ENCODE data around the gene MAP3K1. TPM values are rescaled to one million over a fixed set of nuclear protein-coding genes. Genes with fewer than 3 reads are reported as not detected.

MAP3K1 gene
- total RNA-seq, 2 donors from 2014 or later, result 8.9 to 19.0 TPM

DNA sequence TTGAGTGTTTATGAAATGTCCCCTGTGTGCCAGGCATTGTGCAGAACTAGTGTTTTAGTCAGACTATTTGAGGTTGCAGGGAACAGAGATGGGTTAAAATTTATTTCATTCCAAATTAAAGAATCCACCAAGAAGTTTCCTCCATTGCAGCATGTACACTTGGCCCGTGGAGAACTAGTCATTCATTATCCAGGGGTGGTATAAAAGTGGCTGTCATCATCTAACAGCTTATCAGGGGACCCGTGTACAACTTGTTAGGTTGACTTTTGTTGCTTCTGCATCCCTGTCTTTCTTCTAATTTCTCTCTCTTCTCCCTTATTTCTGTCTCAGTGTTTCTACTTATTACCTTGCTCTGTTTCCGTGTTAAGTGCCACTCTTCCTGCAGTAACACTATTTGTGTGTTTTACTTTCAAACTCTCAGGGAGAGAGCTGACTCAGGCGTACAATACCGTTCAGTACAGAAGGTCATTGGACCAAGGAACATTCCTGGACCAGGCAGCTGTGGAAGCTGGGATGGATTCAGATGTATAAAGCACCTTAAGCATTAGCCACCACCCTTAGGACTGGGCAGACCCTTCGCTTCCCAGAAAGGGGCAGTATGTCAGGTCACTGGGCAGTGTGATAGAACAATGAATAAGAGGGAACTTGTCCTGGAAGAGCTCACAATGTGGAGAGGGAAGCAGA lies 36.1 kb downstream of the MAP3K1 start:
- H3K9me3 ChIP-seq, result no peaks in the 10 kb centered on the region
- H3K27ac ChIP-seq, result no peak overlapping the region
- DNase-seq (ENCODE audit: low spot score), result no peak
- H3K36me3 ChIP-seq, result no peaks in the 10 kb centered on the region
- ATAC-seq (ENCODE audit: insufficient number of reproducible peaks, low FRiP score, low read depth), result no peak
- peaks cover 39 to 69% of the 10 kb centered on the region in 2 donors for H3K4me1 ChIP-seq (ENCODE audit: control insufficient read depth in 1 of 2, low read depth in 2 of 2)
- no peaks in the 10 kb centered on the region for H3K27me3 ChIP-seq (replicated peaks; ENCODE audit: insufficient read depth)
- TF ChIP-seq, protein P1, sequence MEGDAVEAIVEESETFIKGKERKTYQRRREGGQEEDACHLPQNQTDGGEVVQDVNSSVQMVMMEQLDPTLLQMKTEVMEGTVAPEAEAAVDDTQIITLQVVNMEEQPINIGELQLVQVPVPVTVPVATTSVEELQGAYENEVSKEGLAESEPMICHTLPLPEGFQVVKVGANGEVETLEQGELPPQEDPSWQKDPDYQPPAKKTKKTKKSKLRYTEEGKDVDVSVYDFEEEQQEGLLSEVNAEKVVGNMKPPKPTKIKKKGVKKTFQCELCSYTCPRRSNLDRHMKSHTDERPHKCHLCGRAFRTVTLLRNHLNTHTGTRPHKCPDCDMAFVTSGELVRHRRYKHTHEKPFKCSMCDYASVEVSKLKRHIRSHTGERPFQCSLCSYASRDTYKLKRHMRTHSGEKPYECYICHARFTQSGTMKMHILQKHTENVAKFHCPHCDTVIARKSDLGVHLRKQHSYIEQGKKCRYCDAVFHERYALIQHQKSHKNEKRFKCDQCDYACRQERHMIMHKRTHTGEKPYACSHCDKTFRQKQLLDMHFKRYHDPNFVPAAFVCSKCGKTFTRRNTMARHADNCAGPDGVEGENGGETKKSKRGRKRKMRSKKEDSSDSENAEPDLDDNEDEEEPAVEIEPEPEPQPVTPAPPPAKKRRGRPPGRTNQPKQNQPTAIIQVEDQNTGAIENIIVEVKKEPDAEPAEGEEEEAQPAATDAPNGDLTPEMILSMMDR (IDR thresholded peaks at IDR 0.05), result no peak
- H3K4me3 ChIP-seq, result peak overlapping the region; percentile 44

DNA sequence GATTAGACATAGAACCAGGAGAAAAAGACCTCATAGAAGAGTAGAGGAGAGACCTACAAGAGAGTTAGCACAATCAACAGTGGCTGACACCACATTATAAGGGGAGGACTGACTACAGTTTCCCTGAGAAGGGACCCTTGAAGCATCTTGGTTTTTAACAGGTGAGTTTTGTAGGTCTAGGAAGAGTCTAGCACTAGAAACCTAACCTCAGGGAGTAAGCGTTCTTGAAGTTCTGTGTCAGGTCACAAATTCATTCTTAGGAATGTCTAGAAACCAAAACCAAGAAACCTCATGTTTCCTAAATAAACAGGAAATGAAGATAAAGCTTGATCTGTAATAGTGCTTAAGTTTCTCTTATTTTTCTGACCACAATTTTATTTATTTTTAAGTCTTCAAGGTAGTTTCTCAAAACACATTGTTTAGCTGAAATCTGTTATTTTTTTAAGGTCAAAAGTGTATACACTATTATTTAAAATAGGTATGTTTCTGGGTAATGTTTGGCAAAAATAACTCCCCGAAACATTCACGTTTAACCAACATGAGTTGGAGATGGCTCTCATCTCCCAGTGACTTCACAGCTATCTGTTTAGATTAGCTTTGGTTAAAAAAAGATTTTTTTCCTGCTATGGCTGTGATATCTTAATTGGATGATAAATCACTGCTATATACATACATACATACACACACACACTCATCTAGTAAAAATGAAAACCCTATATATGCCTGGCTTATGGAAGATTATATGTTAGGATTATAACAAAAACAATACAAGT lies 37.1 kb downstream of the MAP3K1 start:
- no peaks in the 10 kb centered on the region for H3K27me3 ChIP-seq (replicated peaks; ENCODE audit: insufficient read depth)
- no peaks in the 10 kb centered on the region for H3K9me3 ChIP-seq
- no peak overlapping the region for H3K27ac ChIP-seq
- TF ChIP-seq, protein P1 (IDR thresholded peaks at IDR 0.05), result no peak
- ATAC-seq (ENCODE audit: insufficient number of reproducible peaks, low FRiP score, low read depth) (no peak), DNase-seq (ENCODE audit: low spot score) (no peak)
- no peak overlapping the region for H3K4me3 ChIP-seq
- H3K4me1 ChIP-seq (ENCODE audit: control insufficient read depth in 1 of 2, low read depth in 2 of 2), result peaks cover 43 to 66% of the 10 kb centered on the region in 2 donors
- no peaks in the 10 kb centered on the region for H3K36me3 ChIP-seq

DNA sequence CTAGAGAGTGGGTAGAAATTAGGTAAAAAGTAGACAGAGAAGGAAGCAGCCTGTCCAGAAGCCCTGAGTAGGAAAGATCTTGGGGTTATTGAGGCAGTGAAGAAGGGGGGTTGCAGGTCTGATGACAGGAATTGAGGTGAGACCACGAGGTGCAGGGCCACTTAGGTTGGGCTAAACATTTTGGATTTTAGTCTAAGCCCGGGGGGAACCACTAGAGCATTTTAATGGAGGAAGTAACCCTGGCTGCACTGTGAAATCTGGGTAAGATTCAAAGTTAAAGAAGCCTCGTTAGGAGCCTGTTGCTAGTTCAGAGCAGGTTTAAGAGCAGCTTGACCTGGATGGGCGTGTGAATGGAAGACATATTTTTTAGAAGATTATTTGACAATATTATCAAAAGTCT lies 38.3 kb downstream of the MAP3K1 start:
- TF ChIP-seq, protein P1 (IDR thresholded peaks at IDR 0.05), result no peak
- peaks cover 43 to 60% of the 10 kb centered on the region in 2 donors for H3K4me1 ChIP-seq (ENCODE audit: control insufficient read depth in 1 of 2, low read depth in 2 of 2)

DNA sequence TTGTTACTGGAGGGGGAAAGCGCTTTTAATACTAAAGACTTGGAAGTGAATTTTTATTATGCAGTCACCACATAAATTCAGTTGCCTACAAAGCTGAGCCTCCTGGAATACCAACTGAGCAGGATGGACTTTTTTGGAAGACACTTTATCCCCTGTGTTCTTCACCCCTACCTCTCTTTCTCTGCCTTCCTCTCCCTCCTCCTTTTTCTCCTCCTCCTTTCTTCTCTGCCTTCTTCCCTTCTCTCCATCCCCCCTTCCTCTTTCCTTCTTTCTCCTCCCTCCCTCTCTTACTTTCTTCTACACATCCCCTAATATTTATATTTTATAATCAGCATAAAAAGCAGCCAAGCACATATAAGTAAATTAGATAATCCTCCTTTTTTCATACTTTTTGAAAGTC lies 39.6 kb downstream of the MAP3K1 start:
- TF ChIP-seq, protein P1 (IDR thresholded peaks at IDR 0.05), result no peak
- peaks cover 39 to 49% of the 10 kb centered on the region in 2 donors for H3K4me1 ChIP-seq (ENCODE audit: control insufficient read depth in 1 of 2, low read depth in 2 of 2)
- no peak overlapping the region for H3K27ac ChIP-seq
- ATAC-seq (ENCODE audit: insufficient number of reproducible peaks, low FRiP score, low read depth) (no peak), DNase-seq (ENCODE audit: low spot score) (no peak)
- no peaks in the 10 kb centered on the region for H3K9me3 ChIP-seq
- H3K27me3 ChIP-seq (replicated peaks; ENCODE audit: insufficient read depth), result no peaks in the 10 kb centered on the region
- no peak overlapping the region for H3K4me3 ChIP-seq
- H3K36me3 ChIP-seq, result peaks cover 1% of the 10 kb centered on the region

More for the DNA sequence above, 38.3 kb downstream of the MAP3K1 start:
- H3K27ac ChIP-seq, result no peak overlapping the region
- no peaks in the 10 kb centered on the region for H3K36me3 ChIP-seq
- no peak overlapping the region for H3K4me3 ChIP-seq
- DNase-seq (ENCODE audit: low spot score) (no peak), ATAC-seq (ENCODE audit: insufficient number of reproducible peaks, low FRiP score, low read depth) (no peak)
- H3K9me3 ChIP-seq, result no peaks in the 10 kb centered on the region
- H3K27me3 ChIP-seq (replicated peaks; ENCODE audit: insufficient read depth), result no peaks in the 10 kb centered on the region

DNA sequence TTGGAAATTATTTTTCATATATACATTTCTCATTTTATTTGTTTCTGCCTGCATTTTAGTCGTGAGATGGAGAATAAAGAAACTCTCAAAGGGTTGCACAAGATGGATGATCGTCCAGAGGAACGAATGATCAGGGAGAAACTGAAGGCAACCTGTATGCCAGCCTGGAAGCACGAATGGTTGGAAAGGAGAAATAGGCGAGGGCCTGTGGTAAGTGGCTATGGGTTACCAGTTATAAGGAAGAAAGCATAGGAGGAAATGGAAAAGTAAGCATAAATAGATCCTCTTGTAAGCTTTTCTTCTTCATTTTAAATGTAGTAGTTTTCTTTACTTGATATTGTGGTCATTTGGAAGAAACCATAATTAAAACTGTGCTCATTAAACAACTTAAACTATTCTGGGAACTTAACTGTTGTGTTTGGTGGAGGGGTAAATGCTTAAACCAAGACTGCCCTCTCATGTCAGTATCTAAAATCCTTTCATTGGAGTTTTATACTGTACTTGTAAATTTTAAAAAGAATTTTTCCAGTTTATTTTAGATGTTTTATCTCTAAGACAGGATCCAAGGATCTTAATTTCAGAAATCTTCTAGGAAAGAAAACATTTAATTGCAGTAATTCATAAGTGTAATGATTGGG lies 41.3 kb downstream of the MAP3K1 start:
- H3K27ac ChIP-seq, result no peak overlapping the region
- H3K4me3 ChIP-seq, result no peak overlapping the region
- no peaks in the 10 kb centered on the region for H3K27me3 ChIP-seq (replicated peaks; ENCODE audit: insufficient read depth)
- peaks cover 32 to 40% of the 10 kb centered on the region in 2 donors for H3K4me1 ChIP-seq (ENCODE audit: control insufficient read depth in 1 of 2, low read depth in 2 of 2)
- DNase-seq (ENCODE audit: low spot score) (no peak), ATAC-seq (ENCODE audit: insufficient number of reproducible peaks, low FRiP score, low read depth) (no peak)
- H3K36me3 ChIP-seq, result peaks cover 5% of the 10 kb centered on the region
- H3K9me3 ChIP-seq, result no peaks in the 10 kb centered on the region
- TF ChIP-seq, protein P1 (IDR thresholded peaks at IDR 0.05), result no peak

Measured in thoracic aorta (tissue), 2 donors.